Fibroblast of villous mesenchyme (primary cell): Measurements from ENCODE around the gene CD300A. TPM values are rescaled to one million over a fixed set of nuclear protein-coding genes. Genes with fewer than 3 reads are reported as not detected.
"Not testable (repeated sequence)": the region's sequence is repeated elsewhere in the genome, so short reads cannot be mapped to it uniquely, and the experiment has no call there.

Experiments used
- DNase-seq: peaks from one replicate; pipeline ENCODE4 v3.0.0-alpha.2; 2010; ENCODE audit warnings: low read depth
- H3K4me3 ChIP-seq: 2 replicates; pipeline ENCODE4 v1.5.1; 2011; ENCODE audit warnings: low read depth, mild to moderate bottlenecking, low read length
- CTCF ChIP-seq: IDR thresholded peaks from 2 replicates; pipeline ENCODE4 v1.5.1; 2012; ENCODE audit warnings: low read depth, mild to moderate bottlenecking, low read length; ENCODE audit not compliant: insufficient read depth
- total RNA-seq: library from RNA; depleted of rRNA; stranded (reverse); fragments of >200 nt; gene quantifications from 2 replicates; pipeline ENCODE4 v1.2.3, GENCODE V29; 2012

The CD300A gene
- total RNA-seq, 1 donor = not detected

- H3K4me3 ChIP-seq = no peak overlapping the region
- DNase-seq = no peak
- TF ChIP-seq CTCF = no peak
Measured at GRCh38 chr17:74478420-74479100, 12.1 kb downstream of the CD300A start.

GRCh38 chr17:74480290-74480689 lies 13.9 kb downstream of the CD300A start:
- no peak for TF ChIP-seq CTCF
- no peak for DNase-seq
- H3K4me3 ChIP-seq = no peak overlapping the region

- DNase-seq = no peak
- H3K4me3 ChIP-seq = no peak overlapping the region
- no peak for TF ChIP-seq CTCF
Measured at GRCh38 chr17:74481621-74482020, 15.2 kb downstream of the CD300A start.

- DNase-seq = no peak
- no peak overlapping the region for H3K4me3 ChIP-seq
Measured at GRCh38 chr17:74484066-74484465, 17.6 kb downstream of the CD300A start.

GRCh38 chr17:74485022-74485743 lies 18.7 kb downstream of the CD300A start:
- no peak for TF ChIP-seq CTCF
- DNase-seq = no peak
- no peak overlapping the region for H3K4me3 ChIP-seq

More at GRCh38 chr17:74484066-74484465, 17.6 kb downstream of the CD300A start:
- TF ChIP-seq CTCF = no peak

- no peak overlapping the region for H3K4me3 ChIP-seq
- DNase-seq = no peak
- no peak for TF ChIP-seq CTCF
Measured at GRCh38 chr17:74485841-74486240, 19.4 kb downstream of the CD300A start.

DNA sequence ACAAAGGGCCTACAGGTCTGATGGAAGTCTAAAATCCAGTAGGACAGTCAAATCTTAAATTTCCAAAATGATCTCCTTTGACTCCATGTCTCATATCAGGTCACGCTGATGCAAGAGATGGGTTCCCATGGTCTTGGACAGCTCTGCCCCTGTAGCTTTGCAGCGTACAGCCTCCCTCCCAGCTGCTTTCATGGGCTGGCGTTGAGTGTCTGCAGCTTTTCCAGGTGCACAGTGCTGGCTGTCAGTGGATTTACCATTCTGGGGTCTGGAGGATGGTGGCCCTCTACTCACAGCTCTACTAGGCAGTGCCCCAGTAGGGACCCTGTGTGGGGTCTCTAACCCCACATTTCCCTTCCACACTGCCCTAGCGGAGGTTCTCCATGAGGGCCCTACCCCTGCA lies 21.8 kb downstream of the CD300A start:
- not testable (repeated sequence) for DNase-seq, H3K4me3 ChIP-seq
